WTC11 (cell line): ENCODE results near the gene MBOAT2. TPM values are rescaled to one million over a fixed set of nuclear protein-coding genes. Genes with fewer than 3 reads are reported as not detected.

Source experiments
- ATAC-seq: fragments of 200-7000 bp; cut with Tn5 transposase; 2 replicates; pipeline ENCODE4 v1.10.0; 2021; ENCODE audit warnings: mild to moderate bottlenecking, moderate library complexity
- CTCF ChIA-PET: fragments of 300-600 bp; sonication (Branson Sonifier 250); formaldehyde crosslinking; loops from one replicate; lab custom pipeline; 2021; ENCODE audit warnings: antibody characterized with exemption; lab: Charles Lee
- POLR2A ChIA-PET: fragments of 350-600 bp; sonication (Branson Sonifier 250); formaldehyde crosslinking; loops from one replicate; lab custom pipeline; 2021; ENCODE audit warnings: antibody characterized with exemption; lab: Charles Lee
- DNase-seq: peaks from one replicate; pipeline ENCODE4 v3.0.0; 2021; ENCODE audit warnings: low spot score
- H3K27ac Mint-ChIP-seq: 2 replicates; pipeline ENCODE4 v1.8.0; 2021; ENCODE audit warnings: mixed read lengths
- H3K27me3 Mint-ChIP-seq: 2 replicates; pipeline ENCODE4 v1.8.0; 2021; ENCODE audit warnings: low read depth, mild to moderate bottlenecking, moderate library complexity, mixed read lengths
- H3K36me3 Mint-ChIP-seq: 2 replicates; pipeline ENCODE4 v1.8.0; 2021; ENCODE audit warnings: mixed read lengths
- H3K4me1 Mint-ChIP-seq: 2 replicates; pipeline ENCODE4 v1.8.0; 2022; ENCODE audit warnings: mixed read lengths
- H3K4me3 Mint-ChIP-seq: 2 replicates; pipeline ENCODE4 v1.8.0; 2021; ENCODE audit warnings: mild to moderate bottlenecking, moderate library complexity, mixed read lengths
- H3K9me3 Mint-ChIP-seq: 2 replicates; pipeline ENCODE4 v1.8.0; 2021; ENCODE audit warnings: mixed read lengths
- AFF4 ChIP-seq: sonication (generic); formaldehyde crosslinking; IDR thresholded peaks from 2 replicates; pipeline ENCODE4 v1.8.1; 2023; ENCODE audit warnings: mild to moderate bottlenecking, missing genetic modification reagents, borderline replicate concordance
- CTCF ChIP-seq: fragments of 200-600 bp; IDR thresholded peaks from 2 replicates; pipeline ENCODE4 v1.8.0; 2022; ENCODE audit warnings: antibody characterized with exemption
- ELF4 ChIP-seq: sonication (generic); formaldehyde crosslinking; IDR thresholded peaks from 2 replicates; pipeline ENCODE4 v1.8.1; 2022; ENCODE audit warnings: low read depth, mild to moderate bottlenecking, moderate library complexity, missing genetic modification reagents
- FOXJ3 ChIP-seq: sonication (generic); formaldehyde crosslinking; IDR thresholded peaks from 2 replicates; pipeline ENCODE4 v1.9.0; 2021; ENCODE audit warnings: missing genetic modification reagents, mild to moderate bottlenecking, borderline replicate concordance
- FOXK1 ChIP-seq: sonication (generic); formaldehyde crosslinking; IDR thresholded peaks from 2 replicates; pipeline ENCODE4 v1.8.0; 2022; ENCODE audit warnings: mild to moderate bottlenecking, moderate library complexity, missing genetic modification reagents
- GRHL2 ChIP-seq: fragments of 250-450 bp; sonication (Bioruptor Pico); IDR thresholded peaks from 2 replicates; pipeline ENCODE4 v1.8.0; 2022; ENCODE audit warnings: mild to moderate bottlenecking, moderate library complexity; ENCODE audit not compliant: insufficient replicate concordance, severe bottlenecking
- HMGA2 ChIP-seq: fragments of 250-450 bp; sonication (Bioruptor Pico); IDR thresholded peaks from 2 replicates; pipeline ENCODE4 v1.4.0; 2021; ENCODE audit warnings: mild to moderate bottlenecking, moderate library complexity
- JUN ChIP-seq: sonication (generic); formaldehyde crosslinking; IDR thresholded peaks from 2 replicates; pipeline ENCODE4 v1.8.0; 2023; ENCODE audit warnings: mild to moderate bottlenecking, missing genetic modification reagents
- MXD4 ChIP-seq: fragments of 250-450 bp; sonication (Bioruptor Pico); IDR thresholded peaks from 2 replicates; pipeline ENCODE4 v1.8.0; 2021; ENCODE audit warnings: mild to moderate bottlenecking, moderate library complexity, borderline replicate concordance
- NR1H2 ChIP-seq: sonication (generic); formaldehyde crosslinking; IDR thresholded peaks from 2 replicates; pipeline ENCODE4 v1.9.0; 2021; ENCODE audit warnings: mild to moderate bottlenecking, moderate library complexity, missing genetic modification reagents
- SMAD4 ChIP-seq: sonication (generic); formaldehyde crosslinking; IDR thresholded peaks from 2 replicates; pipeline ENCODE4 v1.8.0; 2022; ENCODE audit warnings: mild to moderate bottlenecking, missing genetic modification reagents
- TCF7 ChIP-seq: sonication (generic); formaldehyde crosslinking; IDR thresholded peaks from 2 replicates; pipeline ENCODE4 v1.8.0; 2022; ENCODE audit warnings: mild to moderate bottlenecking, low read depth, missing genetic modification reagents, moderate library complexity
- ZNF232 ChIP-seq: sonication (generic); formaldehyde crosslinking; IDR thresholded peaks from 2 replicates; pipeline ENCODE4 v1.8.0; 2022; ENCODE audit warnings: mild to moderate bottlenecking, missing genetic modification reagents
- ZNF423 ChIP-seq: fragments of 250-450 bp; sonication (Bioruptor Pico); IDR thresholded peaks from 2 replicates; pipeline ENCODE4 v2.1.2; 2022; ENCODE audit warnings: mild to moderate bottlenecking, moderate library complexity
- total RNA-seq: library from RNA; stranded (reverse); gene quantifications from 3 replicates; pipeline ENCODE4 v1.2.3, GENCODE V29; 2021
- TF ChIP-seq, protein P1 (sequence below): fragments of 250-450 bp; sonication (Bioruptor Pico); IDR thresholded peaks from 2 replicates; pipeline ENCODE4 v1.9.0; 2021; ENCODE audit warnings: mild to moderate bottlenecking
- TF ChIP-seq, protein P2 (sequence below): fragments of 250-450 bp; sonication (Bioruptor Pico); IDR thresholded peaks from 2 replicates; pipeline ENCODE4 v1.9.0; 2021; ENCODE audit warnings: moderate library complexity, mild to moderate bottlenecking, inconsistent platforms, borderline replicate concordance
- TF ChIP-seq, protein P3 (sequence below): sonication (generic); formaldehyde crosslinking; IDR thresholded peaks from 2 replicates; pipeline ENCODE4 v1.8.0; 2023; ENCODE audit warnings: mild to moderate bottlenecking, missing genetic modification reagents

MBOAT2 gene
- total RNA-seq, 1 experiment from 2014 or later, result 24.7 TPM

GRCh38 chr2:9031246-9031645 lies 27.8 kb upstream of the MBOAT2 start:
- Mint-ChIP-seq H3K36me3 (no peaks in the 10 kb centered on the region; the same call in 1 of the 2 replicates), H3K27ac (no peak overlapping the region), H3K9me3 (peaks cover 10% of the 10 kb centered on the region), H3K4me3 (no peak overlapping the region), H3K27me3 (no peaks in the 10 kb centered on the region), H3K4me1 (peaks cover 16% of the 10 kb centered on the region)
- DNase-seq, result no peak
- CTCF ChIA-PET, result no interaction called here
- ATAC-seq, result no peak
- POLR2A ChIA-PET, result no interaction called here
- no peak for TF ChIP-seq FOXK1
- no peak for TF ChIP-seq ELF4 (CRISPR knock-in tag)
- TF ChIP-seq GRHL2 (CRISPR knock-in tag), result no peak
- TF ChIP-seq JUN, result no peak

DNA sequence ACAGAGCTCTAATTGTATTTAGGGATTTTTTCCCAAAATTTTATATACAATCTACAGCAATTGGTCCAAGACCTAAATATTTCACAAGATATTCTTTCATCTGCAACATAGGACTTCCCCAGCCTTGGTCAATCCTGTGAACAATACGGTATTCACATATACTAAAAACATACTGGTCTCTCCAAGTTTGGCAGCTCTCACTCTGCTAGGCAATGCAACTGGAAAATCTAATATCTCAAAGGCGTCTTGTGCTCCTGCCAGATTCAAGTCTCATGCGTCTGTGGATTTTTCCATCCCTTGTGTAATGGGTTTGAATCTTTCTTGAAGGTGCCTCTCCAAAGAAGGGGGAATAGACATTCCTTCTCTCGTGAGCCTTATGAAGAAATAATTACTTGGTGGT lies 27.4 kb upstream of the MBOAT2 start:
- ChIA-PET POLR2A (no interaction called here), CTCF (no interaction called here)
- Mint-ChIP-seq H3K4me3 (no peak overlapping the region), H3K9me3 (peaks cover 5% of the 10 kb centered on the region), H3K27ac (no peak overlapping the region), H3K36me3 (no peaks in the 10 kb centered on the region; the same call in 1 of the 2 replicates), H3K27me3 (no peaks in the 10 kb centered on the region)
- ATAC-seq (no peak), DNase-seq (no peak)
- TF ChIP-seq FOXJ3 (CRISPR knock-in tag), result no peak
- no peak for TF ChIP-seq NR1H2 (CRISPR knock-in tag)
- TF ChIP-seq, protein P1, sequence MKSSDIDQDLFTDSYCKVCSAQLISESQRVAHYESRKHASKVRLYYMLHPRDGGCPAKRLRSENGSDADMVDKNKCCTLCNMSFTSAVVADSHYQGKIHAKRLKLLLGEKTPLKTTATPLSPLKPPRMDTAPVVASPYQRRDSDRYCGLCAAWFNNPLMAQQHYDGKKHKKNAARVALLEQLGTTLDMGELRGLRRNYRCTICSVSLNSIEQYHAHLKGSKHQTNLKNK (CRISPR knock-in tag), result no peak
- TF ChIP-seq, protein P2, sequence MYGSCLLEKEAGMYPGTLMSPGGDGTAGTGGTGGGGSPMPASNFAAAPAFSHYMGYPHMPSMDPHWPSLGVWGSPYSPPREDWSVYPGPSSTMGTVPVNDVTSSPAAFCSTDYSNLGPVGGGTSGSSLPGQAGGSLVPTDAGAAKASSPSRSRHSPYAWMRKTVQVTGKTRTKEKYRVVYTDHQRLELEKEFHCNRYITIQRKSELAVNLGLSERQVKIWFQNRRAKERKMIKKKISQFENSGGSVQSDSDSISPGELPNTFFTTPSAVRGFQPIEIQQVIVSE (CRISPR knock-in tag), result no peak
- TF ChIP-seq AFF4 (CRISPR knock-in tag), result no peak
- TF ChIP-seq MXD4, result no peak
- TF ChIP-seq CTCF, result no peak
- no peak for TF ChIP-seq SMAD4 (CRISPR knock-in tag)
- TF ChIP-seq, all 79 proteins: peak for 0
- H3K4me1 Mint-ChIP-seq, result peaks cover 16% of the 10 kb centered on the region

DNA sequence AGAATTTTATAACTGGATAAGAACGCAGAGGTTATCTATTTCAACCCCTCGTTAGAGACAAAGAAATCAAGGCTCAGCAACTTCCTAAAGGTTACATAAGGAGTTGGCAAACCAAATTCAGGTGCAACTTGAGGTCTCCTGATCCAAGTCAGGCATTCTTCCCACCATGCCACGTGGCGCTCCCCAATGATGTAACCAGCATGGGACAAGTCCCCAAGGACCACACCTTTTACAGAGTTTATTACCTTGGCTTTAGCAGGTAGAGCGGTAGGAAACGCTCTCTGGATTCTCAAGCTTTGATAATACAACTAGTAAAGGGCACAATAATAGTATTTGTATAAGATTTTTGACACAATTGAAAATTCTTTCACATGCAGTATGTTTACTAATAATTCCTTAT lies 26.7 kb upstream of the MBOAT2 start:
- Mint-ChIP-seq H3K36me3 (no peaks in the 10 kb centered on the region; the same call in 1 of the 2 replicates), H3K4me1 (peaks cover 16% of the 10 kb centered on the region), H3K27ac (no peak overlapping the region), H3K9me3 (peaks cover 3% of the 10 kb centered on the region; the same call in 1 of the 2 replicates), H3K27me3 (no peaks in the 10 kb centered on the region), H3K4me3 (no peak overlapping the region)
- no peak for DNase-seq
- no peak for ATAC-seq
- CTCF ChIA-PET, result no interaction called here
- POLR2A ChIA-PET, result no interaction called here
- TF ChIP-seq, protein P3, sequence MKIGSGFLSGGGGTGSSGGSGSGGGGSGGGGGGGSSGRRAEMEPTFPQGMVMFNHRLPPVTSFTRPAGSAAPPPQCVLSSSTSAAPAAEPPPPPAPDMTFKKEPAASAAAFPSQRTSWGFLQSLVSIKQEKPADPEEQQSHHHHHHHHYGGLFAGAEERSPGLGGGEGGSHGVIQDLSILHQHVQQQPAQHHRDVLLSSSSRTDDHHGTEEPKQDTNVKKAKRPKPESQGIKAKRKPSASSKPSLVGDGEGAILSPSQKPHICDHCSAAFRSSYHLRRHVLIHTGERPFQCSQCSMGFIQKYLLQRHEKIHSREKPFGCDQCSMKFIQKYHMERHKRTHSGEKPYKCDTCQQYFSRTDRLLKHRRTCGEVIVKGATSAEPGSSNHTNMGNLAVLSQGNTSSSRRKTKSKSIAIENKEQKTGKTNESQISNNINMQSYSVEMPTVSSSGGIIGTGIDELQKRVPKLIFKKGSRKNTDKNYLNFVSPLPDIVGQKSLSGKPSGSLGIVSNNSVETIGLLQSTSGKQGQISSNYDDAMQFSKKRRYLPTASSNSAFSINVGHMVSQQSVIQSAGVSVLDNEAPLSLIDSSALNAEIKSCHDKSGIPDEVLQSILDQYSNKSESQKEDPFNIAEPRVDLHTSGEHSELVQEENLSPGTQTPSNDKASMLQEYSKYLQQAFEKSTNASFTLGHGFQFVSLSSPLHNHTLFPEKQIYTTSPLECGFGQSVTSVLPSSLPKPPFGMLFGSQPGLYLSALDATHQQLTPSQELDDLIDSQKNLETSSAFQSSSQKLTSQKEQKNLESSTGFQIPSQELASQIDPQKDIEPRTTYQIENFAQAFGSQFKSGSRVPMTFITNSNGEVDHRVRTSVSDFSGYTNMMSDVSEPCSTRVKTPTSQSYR, result no peak
- TF ChIP-seq ZNF423 (CRISPR knock-in tag) (no peak), AFF4 (CRISPR knock-in tag) (no peak), HMGA2 (CRISPR knock-in tag) (no peak), ZNF232 (CRISPR knock-in tag) (no peak), TCF7 (CRISPR knock-in tag) (no peak)
- TF ChIP-seq, protein P2 (CRISPR knock-in tag), result no peak
